Stimulated activated CD4-positive, alpha-beta T cell treated with anti-CD3 and anti-CD28 coated beads, Interleukin-12 subunit alpha, Interleukin-12 subunit beta, amount 100 ng/mL, for 4 hours (primary cell): Measurements from ENCODE around the gene SLC4A9.
A peak's percentile ranks its signal among the peaks of the same experiment; 100 is the strongest.

Experiments used
- DNase-seq: peaks from one replicate; pipeline ENCODE4 v3.0.0-alpha.2; 2020

The SLC4A9 gene

GRCh38 chr5:140362311-140362710, 2.3 kb downstream of the SLC4A9 start:
- DNase-seq: no peak

GRCh38 chr5:140362875-140363630, 3.1 kb downstream of the SLC4A9 start:
- peak; percentile 84 for DNase-seq

DNA sequence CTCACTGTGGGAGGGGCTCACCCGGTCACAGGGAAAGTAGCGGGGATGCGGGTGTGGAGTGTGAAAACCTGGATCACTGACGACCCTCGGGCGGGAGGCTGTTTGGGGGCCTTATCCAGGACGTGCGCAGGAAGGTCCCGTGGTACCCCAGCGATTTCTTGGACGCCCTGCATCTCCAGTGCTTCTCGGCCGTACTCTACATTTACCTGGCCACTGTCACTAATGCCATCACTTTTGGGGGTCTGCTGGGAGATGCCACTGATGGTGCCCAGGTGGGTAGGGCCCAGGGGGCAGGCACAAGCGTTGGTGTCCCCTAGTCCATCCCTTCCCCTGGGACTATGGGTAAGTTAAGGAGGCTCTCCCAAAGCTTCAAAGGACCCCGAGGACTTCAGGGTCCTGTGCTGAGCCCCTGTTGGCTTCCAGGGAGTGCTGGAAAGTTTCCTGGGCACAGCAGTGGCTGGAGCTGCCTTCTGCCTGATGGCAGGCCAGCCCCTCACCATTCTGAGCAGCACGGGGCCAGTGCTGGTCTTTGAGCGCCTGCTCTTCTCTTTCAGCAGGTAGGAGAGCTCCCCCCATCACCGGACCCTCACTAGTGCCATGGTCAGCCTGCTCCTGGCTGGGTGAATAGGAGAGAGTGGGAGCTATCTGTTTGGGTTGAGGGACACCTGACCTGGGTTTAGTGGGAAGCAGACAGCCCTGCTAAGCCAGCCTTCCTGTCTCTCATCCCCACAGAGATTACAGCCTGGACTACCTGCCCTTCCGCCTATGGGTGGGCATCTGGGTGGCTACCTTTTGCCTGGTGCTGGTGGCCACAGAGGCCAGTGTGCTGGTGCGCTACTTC, 3.9 kb downstream of the SLC4A9 start:
- no peak for DNase-seq

- DNase-seq: no peak
These were observed 4.4 kb downstream of the SLC4A9 start for GRCh38 chr5:140364472-140364765.

GRCh38 chr5:140365282-140365681, 5.3 kb downstream of the SLC4A9 start:
- no peak for DNase-seq

DNA sequence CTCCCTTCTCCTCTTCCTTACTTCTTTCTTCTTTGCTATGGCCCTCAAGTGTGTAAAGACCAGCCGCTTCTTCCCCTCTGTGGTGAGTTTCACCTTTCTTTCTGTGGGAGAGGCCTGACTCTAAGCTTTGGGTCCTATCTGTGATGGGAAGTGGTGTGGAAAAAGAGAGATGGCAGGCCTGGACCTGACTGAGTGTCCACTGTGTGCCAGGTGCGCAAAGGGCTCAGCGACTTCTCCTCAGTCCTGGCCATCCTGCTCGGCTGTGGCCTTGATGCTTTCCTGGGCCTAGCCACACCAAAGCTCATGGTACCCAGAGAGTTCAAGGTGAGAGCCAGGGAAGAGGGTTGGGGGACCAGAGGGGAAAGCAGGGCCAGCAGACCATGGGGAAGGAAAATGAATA, 5.9 kb downstream of the SLC4A9 start:
- DNase-seq: no peak

GRCh38 chr5:140366589-140367255, 6.7 kb downstream of the SLC4A9 start:
- no peak for DNase-seq

DNA sequence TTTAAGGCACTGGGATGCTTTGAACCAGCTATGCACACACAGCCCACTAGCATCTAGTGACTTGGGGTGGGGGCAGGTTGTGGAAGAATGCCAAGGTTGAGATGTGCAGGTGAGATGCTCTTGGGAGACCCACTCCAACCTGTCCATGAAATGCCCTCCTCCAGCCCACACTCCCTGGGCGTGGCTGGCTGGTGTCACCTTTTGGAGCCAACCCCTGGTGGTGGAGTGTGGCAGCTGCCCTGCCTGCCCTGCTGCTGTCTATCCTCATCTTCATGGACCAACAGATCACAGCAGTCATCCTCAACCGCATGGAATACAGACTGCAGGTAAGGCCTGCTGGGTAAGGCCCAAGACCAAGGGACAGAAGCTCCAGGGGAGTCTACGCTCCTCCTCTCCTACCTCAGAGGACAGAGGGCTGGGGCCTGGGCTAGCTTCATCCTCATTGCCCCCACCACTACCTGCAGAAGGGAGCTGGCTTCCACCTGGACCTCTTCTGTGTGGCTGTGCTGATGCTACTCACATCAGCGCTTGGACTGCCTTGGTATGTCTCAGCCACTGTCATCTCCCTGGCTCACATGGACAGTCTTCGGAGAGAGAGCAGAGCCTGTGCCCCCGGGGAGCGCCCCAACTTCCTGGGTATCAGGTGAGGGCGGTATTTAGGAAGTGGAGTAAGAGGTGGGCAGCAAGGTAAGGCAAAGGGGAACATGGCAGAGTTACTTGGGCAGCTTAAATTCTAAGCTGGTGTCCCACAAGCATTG, 7.4 kb downstream of the SLC4A9 start:
- DNase-seq: no peak

DNA sequence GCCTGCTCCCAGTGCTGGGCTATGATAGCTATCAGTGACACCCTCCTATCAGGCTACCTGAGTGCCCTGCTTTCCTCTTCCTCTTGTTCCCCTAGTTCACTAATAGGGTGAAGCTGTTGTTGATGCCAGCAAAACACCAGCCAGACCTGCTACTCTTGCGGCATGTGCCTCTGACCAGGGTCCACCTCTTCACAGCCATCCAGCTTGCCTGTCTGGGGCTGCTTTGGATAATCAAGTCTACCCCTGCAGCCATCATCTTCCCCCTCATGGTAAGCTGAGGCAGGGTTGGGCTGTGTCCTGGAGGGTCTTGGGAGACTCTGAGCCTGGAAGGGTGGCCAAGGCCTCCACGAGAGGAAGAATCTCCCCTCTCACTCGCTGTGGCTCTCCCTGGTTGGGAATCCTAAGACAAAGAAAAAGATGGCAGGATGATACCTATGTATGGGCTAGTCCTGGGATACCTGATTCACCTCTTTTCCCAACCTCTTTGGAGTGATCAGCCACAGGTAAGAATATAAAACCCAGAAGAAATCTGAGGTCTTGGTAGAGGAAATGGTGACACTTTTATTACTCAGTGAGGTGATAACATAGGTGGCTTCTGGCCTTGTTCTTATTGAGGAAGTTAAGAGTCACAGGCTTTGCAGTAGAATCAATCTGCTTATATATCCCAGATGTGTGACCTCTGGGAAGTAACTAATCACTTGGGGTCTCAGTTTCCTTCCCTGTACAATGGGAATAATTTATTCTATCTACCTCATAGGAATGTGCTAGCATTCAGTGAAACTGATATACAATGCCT, 11.6 kb downstream of the SLC4A9 start:
- DNase-seq: no peak

DNA sequence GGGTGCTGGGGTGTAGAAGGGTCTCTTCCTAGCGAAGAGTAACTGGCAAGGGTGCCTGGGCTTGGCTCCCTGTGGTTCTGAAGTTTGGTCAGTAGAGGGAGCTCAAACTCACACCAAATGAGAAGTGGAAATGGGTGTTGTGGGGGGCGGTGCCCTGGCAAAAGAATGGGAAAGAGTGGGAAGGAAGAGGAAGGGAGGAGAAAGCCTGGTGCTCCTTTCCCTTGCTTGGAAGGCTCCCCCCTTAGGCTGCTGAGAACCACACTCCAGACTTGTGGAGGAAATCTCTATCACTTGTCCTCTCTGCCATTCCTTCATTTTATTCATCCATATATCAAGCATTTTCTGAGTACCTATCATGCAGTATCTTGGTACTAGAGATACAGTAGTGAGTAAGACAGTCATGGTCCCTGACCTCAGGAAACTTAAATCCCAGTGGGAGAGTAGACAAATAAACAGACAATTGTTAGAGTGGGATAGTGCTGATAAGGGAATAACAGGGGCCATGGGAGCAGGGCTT, 13.0 kb downstream of the SLC4A9 start:
- DNase-seq: peak; percentile 23

- DNase-seq: no peak
These were observed 21.4 kb downstream of the SLC4A9 start for GRCh38 chr5:140381351-140381750.

GRCh38 chr5:140381972-140382371, 22.0 kb downstream of the SLC4A9 start:
- DNase-seq: no peak

- DNase-seq: no peak
These were observed 22.9 kb downstream of the SLC4A9 start for GRCh38 chr5:140382866-140383265.

DNA sequence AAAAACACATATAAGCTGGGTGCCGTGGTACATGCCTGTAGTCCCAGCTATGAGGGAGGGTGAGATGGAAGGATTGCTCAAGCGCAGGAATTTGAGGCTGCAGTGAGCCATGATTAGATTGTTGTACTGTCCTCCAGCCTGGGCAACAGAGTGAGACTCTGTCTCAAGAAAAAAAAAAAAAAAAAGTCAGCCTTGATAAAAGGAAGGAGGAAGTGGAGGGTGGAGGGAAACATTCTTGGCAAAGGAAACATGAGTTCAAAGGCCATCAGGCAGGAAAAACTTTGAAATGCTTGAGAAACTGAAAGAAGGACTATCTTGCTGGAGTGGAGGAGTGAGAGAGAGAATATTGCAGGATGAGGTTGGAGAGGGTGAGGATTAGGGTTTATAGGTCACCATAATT, 23.3 kb downstream of the SLC4A9 start:
- no peak for DNase-seq

DNA sequence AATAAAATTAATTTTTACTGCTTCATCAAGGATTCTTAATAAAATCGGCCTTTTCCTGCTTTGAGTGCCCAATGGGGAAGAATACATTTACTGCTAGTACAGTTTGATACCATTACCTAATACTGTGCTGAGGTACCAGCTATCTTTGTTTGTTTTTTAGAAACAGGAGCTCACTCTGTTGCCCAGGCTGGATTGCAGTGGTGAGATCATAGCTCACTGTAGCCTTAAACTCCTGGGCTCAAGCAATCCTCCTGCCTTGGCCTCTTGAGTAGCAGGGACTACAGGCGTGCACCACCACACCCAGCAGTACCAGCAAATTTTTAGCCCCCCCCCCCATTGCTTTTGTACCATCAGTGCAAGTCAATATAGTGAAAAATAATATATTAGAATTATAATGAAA, 28.1 kb downstream of the SLC4A9 start:
- DNase-seq: no peak

- DNase-seq: no peak
These were observed 31.3 kb downstream of the SLC4A9 start for GRCh38 chr5:140391312-140391711.

DNA sequence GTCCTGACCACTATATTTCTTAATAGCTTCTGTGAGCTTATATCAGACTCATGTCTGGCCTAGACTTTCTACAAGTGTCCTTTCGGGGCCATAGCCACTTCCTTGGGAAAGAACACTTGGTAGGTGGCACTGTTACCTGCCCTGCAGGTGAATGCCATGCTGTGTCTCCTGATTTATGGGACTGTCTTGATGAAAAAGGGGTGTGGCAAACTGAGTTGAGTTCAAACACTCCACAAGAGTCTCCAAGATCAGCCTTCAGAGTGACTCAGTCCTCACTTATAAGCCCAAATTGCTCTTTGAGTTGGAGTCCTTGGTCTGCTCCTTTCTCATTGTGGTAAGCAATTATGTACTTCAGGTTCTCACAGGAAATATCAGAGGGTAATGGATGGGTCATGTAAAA, 31.7 kb downstream of the SLC4A9 start:
- DNase-seq: no peak

DNA sequence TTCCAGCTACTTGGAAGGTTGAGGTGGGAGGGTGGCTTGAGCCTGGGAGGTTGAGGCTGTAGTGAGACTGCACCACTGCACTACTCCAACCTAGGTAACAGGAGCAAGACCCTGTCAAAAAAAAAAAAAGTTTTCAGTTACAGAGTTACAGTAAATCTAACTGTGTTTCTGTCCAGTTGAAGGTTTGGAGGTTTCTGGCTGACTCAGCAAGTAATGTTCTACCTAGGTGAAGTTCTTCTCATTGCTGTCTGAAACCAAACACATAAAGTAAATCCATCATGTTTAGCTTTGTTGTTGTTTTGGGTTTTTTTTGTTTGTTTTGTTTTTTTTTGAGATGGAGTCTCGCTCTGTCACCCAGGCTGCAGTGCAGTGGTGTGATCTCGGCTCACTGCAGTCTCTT, 33.7 kb downstream of the SLC4A9 start:
- no peak for DNase-seq

DNA sequence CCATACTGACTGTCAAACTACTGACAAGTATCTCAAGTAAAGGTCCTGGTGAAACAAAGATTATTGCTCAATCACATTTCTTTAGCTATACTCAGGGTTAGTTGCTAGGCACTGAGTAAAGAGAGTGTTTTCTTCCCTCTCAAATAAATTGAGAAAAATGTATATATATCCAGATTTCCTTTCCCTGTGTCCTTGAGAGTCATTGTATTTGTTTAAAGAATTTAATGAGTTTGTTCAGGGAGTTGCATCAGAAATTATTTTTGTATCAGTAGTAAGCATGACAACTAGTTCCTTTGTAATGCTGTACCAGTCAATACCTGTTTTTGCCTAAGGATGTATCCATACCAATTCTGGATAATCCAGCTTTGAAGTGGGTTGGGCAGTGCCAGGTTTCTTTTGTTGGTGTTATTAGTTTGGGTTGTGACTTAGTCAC, 38.4 kb downstream of the SLC4A9 start:
- no peak for DNase-seq

DNA sequence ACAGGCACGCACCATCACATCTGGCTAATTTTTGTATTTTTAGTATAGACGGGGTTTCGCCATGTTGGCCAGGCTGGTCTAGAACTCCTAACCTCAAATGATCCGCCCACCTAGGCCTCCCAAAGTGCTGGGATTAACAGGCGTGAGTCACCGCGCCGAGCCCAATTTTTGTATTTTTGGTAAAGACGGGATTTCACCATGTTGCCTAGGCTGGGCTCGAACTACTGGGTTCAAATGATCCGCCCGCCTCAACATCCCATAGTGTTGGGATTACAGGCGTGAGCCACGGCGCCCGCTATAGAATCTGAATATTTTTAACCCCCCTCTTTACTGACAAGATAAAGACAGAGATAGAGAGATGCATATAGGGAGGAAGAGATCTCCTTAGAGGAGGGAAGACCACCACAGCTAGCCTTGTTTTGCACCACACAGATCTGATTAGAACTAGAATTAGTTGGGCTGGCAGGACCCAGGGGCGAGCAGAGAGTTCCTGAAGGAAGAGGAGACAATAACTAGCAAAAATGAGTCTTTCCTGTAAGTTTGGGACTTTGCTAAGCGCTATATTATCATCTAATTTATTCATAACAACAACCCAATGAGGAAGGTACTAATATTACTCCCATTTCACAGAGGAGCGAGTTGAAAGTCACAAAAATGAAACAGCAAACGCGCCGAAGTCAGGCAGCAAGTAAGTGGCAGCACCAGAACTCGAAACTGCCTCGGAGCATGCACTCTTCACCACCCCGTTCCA, 40.2 kb downstream of the SLC4A9 start:
- no peak for DNase-seq

DNA sequence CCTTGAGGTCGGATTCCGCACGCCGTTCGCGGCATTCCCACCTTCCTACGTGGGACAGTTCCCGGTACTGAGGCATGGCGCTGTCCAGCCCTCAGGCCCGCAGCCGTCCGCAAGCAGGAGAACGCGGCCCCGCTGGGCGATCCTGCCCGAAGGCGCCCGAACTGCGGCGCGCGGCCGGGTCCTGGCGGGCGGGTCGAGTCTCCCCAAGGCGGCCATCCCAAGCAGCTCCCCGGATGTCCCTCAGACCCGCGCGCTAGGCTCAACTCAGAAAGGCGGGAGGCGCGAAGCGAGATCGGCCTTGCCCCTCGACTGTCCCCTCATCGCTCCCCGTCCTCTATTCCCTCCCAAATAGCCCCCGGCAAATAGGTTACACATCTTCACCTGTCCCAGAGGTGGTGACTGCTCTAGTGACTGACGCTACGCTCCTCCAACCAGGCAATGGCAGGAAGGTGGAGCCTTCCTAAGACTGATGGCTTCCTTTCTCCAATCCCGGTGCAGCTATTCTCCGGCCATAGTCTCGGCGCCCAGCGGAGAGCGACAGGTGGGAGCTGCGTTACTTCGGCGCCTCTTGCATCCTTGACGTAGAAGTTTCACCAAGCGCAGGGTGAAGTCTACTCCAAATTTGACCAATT, 40.9 kb downstream of the SLC4A9 start:
- DNase-seq: peak; percentile 78
